PC-9 (cell line): ENCODE measurements around the gene STK24. TPM values are rescaled to one million over a fixed set of nuclear protein-coding genes. Genes with fewer than 3 reads are reported as not detected.

Experiments used
- BruUV-seq: library from RNA; stranded (reverse); fragments of 400-500 nt; replicated peaks from 2 replicates; lab custom pipeline; 2021; lab: Mats Ljungman, UMichigan
- CTCF ChIA-PET: fragments of 300-600 bp; sonication (Branson Sonifier 250); formaldehyde crosslinking; loops from one replicate; lab custom pipeline; 2022; ENCODE audit warnings: antibody characterized with exemption; lab: Charles Lee
- POLR2A ChIA-PET: fragments of 300-600 bp; sonication (Branson Sonifier 250); formaldehyde crosslinking; loops from one replicate; lab custom pipeline; 2022; ENCODE audit warnings: antibody characterized with exemption; ENCODE audit not compliant: unreplicated experiment; lab: Charles Lee
- DNase-seq, 2 experiments: peaks; one replicate each; pipeline versions ENCODE4 v3.0.0 to v3.0.0-alpha.2; 2015 to 2022; ENCODE audit warnings: mixed read lengths in 1 of 2
- H2AFZ ChIP-seq: fragments of 200-600 bp; sonication (generic); 2 replicates; pipeline ENCODE4 v1.8.1; 2017; ENCODE audit warnings: antibody characterized with exemption
- H3F3A ChIP-seq: fragments of 200-600 bp; sonication (generic); 2 replicates; pipeline ENCODE4 v1.8.1; 2017; ENCODE audit warnings: antibody characterized with exemption, mild to moderate bottlenecking, low read depth; ENCODE audit not compliant: insufficient read depth
- H3K27ac ChIP-seq: fragments of 200-600 bp; sonication (generic); 2 replicates; pipeline ENCODE4 v1.6.1; 2016; ENCODE audit warnings: mixed run types
- H3K27me3 ChIP-seq: fragments of 200-600 bp; sonication (generic); 2 replicates; pipeline ENCODE4 v1.6.1; 2016; ENCODE audit warnings: low read depth, mixed run types; ENCODE audit not compliant: insufficient read depth
- H3K36me3 ChIP-seq: fragments of 200-600 bp; sonication (generic); 2 replicates; pipeline ENCODE4 v1.6.1; 2016; ENCODE audit warnings: low read depth, mixed run types
- H3K4me1 ChIP-seq: fragments of 200-600 bp; sonication (generic); replicated peaks from 2 replicates; pipeline ENCODE4 v1.6.1; 2016; ENCODE audit warnings: mixed run types; ENCODE audit not compliant: insufficient read depth
- H3K4me2 ChIP-seq: fragments of 200-600 bp; sonication (generic); 2 replicates; pipeline ENCODE4 v1.6.1; 2017; ENCODE audit warnings: mixed run types
- H3K4me3 ChIP-seq: fragments of 200-600 bp; sonication (generic); 2 replicates; pipeline ENCODE4 v1.6.1; 2016; ENCODE audit warnings: mixed run types
- H3K79me2 ChIP-seq: fragments of 200-600 bp; sonication (generic); 2 replicates; pipeline ENCODE4 v1.6.1; 2017; ENCODE audit warnings: low read depth, mixed run types
- H3K9me2 ChIP-seq: fragments of 200-600 bp; sonication (generic); 2 replicates; pipeline ENCODE4 v1.8.1; 2017; ENCODE audit warnings: mild to moderate bottlenecking; ENCODE audit not compliant: insufficient read depth
- H3K9me3 ChIP-seq: fragments of 200-600 bp; sonication (generic); 2 replicates; pipeline ENCODE4 v1.8.1; 2016; ENCODE audit warnings: low read depth; ENCODE audit not compliant: insufficient read depth
- H4K20me1 ChIP-seq: fragments of 200-600 bp; sonication (generic); 2 replicates; pipeline ENCODE4 v1.8.1; 2017; ENCODE audit not compliant: insufficient read depth
- CTCF ChIP-seq: fragments of 200-600 bp; sonication (generic); conservative IDR thresholded peaks from 2 replicates; pipeline ENCODE4 v1.6.1; 2017; ENCODE audit warnings: mixed run types, antibody characterized with exemption, mild to moderate bottlenecking, moderate library complexity
- EZH2 ChIP-seq: fragments of 200-600 bp; sonication (generic); IDR thresholded peaks from 2 replicates; pipeline ENCODE4 v1.8.0; 2017; ENCODE audit warnings: antibody characterized with exemption, low read depth
- intact Hi-C: fragments of 100-400 bp; cut with micrococcal nuclease; formaldehyde crosslinking; loops from one replicate; pipeline ENCODE4 v1.10.0; 2022; ENCODE audit not compliant: unreplicated experiment
- total RNA-seq: library from RNA; stranded (reverse); gene quantifications from 2 replicates; pipeline ENCODE4 v1.2.3, GENCODE V29; 2021

STK24 gene
- total RNA-seq, 1 experiment from 2014 or later = 134 TPM

- peaks cover 70% of the 10 kb centered on the region for H3K4me1 ChIP-seq
- TF ChIP-seq EZH2 (no peak), CTCF (no peak)
- no peak overlapping the region for H2AFZ ChIP-seq
- H3K9me3 ChIP-seq = no peaks in the 10 kb centered on the region
- H3K4me2 ChIP-seq = peak overlapping the region; percentile 97
- peaks cover 89% of the 10 kb centered on the region for H3K79me2 ChIP-seq
- no peaks in the 10 kb centered on the region for H3K27me3 ChIP-seq
- peaks cover 78% of the 10 kb centered on the region for H3F3A ChIP-seq
- H4K20me1 ChIP-seq = no peaks in the 10 kb centered on the region
- peak overlapping the region; percentile 99 for H3K27ac ChIP-seq
- H3K4me3 ChIP-seq = peak overlapping the region; percentile 59; the same call in 1 of the 2 replicates
- no TSS peak for BruUV-seq
- H3K36me3 ChIP-seq = peaks cover 5% of the 10 kb centered on the region
- intact Hi-C loops = no loop called here
- DNase-seq = peak in 1 of 2 experiments; percentile 37
- H3K9me2 ChIP-seq = no peaks in the 10 kb centered on the region
- ChIA-PET POLR2A (interaction anchor here (0.6 kb wide), 2 partner anchors 27 to 473 kb away, joined by 3 to 4 read pairs; no protein-coding TSS in a partner anchor), CTCF (interaction anchor here (0.6 to 1.5 kb wide), 3 partner anchors 32 to 191 kb away, joined by 3 to 7 read pairs (median 4); no protein-coding TSS in a partner anchor)
Measured at GRCh38 chr13:98482476-98483444, 94.1 kb downstream of the STK24 start.

- BruUV-seq = no TSS peak
- no peaks in the 10 kb centered on the region for H3K9me2 ChIP-seq
- no peaks in the 10 kb centered on the region for H3K9me3 ChIP-seq
- peaks cover 87% of the 10 kb centered on the region for H3K79me2 ChIP-seq
- no peaks in the 10 kb centered on the region for H4K20me1 ChIP-seq
- ChIA-PET CTCF (no interaction called here), POLR2A (interaction anchor here (0.6 to 0.8 kb wide), 2 partner anchors 170 to 475 kb away, joined by 4 to 5 read pairs; no protein-coding TSS in a partner anchor)
- TF ChIP-seq CTCF = no peak
- intact Hi-C loops = no loop called here
- H3K36me3 ChIP-seq = peaks cover 5% of the 10 kb centered on the region
- H3F3A ChIP-seq = peaks cover 78% of the 10 kb centered on the region
- H3K27ac ChIP-seq = peak overlapping the region; percentile 99
- no peaks in the 10 kb centered on the region for H3K27me3 ChIP-seq
- no peak overlapping the region for H3K4me3 ChIP-seq
- no peak for DNase-seq
- no peak overlapping the region for H3K4me2 ChIP-seq
- peaks cover 70% of the 10 kb centered on the region for H3K4me1 ChIP-seq
- no peak overlapping the region for H2AFZ ChIP-seq
Measured at GRCh38 chr13:98480915-98481877, 95.7 kb downstream of the STK24 start.

GRCh38 chr13:98479496-98480003 lies 97.4 kb downstream of the STK24 start:
- no TSS peak for BruUV-seq
- no peak for DNase-seq
- peaks cover 5% of the 10 kb centered on the region for H3K36me3 ChIP-seq
- H3F3A ChIP-seq = peaks cover 77% of the 10 kb centered on the region
- ChIA-PET CTCF (no interaction called here), POLR2A (no interaction called here)
- H3K4me1 ChIP-seq = peaks cover 70% of the 10 kb centered on the region
- H3K79me2 ChIP-seq = peaks cover 91% of the 10 kb centered on the region
- no peak overlapping the region for H2AFZ ChIP-seq
- H3K4me2 ChIP-seq = no peak overlapping the region
- intact Hi-C loops = no loop called here
- H3K4me3 ChIP-seq = no peak overlapping the region
- H4K20me1 ChIP-seq = no peaks in the 10 kb centered on the region
- peak overlapping the region; percentile 94; the same call in 1 of the 2 replicates for H3K27ac ChIP-seq
- TF ChIP-seq CTCF (no peak), EZH2 (no peak)
- no peaks in the 10 kb centered on the region for H3K9me3 ChIP-seq
- H3K27me3 ChIP-seq = no peaks in the 10 kb centered on the region
- no peaks in the 10 kb centered on the region for H3K9me2 ChIP-seq
